Measurements from ENCODE around the gene PSAPL1.
"Not testable (repeated sequence)": the region's sequence is repeated elsewhere in the genome, so short reads cannot be mapped to it uniquely, and the experiment has no call there.

PSAPL1 gene

GRCh38 chr4:7457201-7458065 is 22.7 kb upstream of the PSAPL1 start:
- no peak for DNase-seq

GRCh38 chr4:7452802-7453201 is 18.1 kb upstream of the PSAPL1 start:
- DNase-seq, result not testable (repeated sequence)

- DNase-seq, result no peak
These were observed 17.1 kb upstream of the PSAPL1 start for GRCh38 chr4:7451800-7452199.

GRCh38 chr4:7451434-7451789 is 16.7 kb upstream of the PSAPL1 start:
- DNase-seq, result no peak

GRCh38 chr4:7450775-7451433 is 16.2 kb upstream of the PSAPL1 start:
- DNase-seq, result no peak

- DNase-seq, result no peak
These were observed 13.3 kb upstream of the PSAPL1 start for GRCh38 chr4:7448036-7448435.

- DNase-seq, result no peak
These were observed 12.5 kb upstream of the PSAPL1 start for GRCh38 chr4:7447236-7447635.

- DNase-seq, result no peak
These were observed 10.0 kb upstream of the PSAPL1 start for GRCh38 chr4:7444731-7445130.

- DNase-seq, result no peak
These were observed 9.6 kb upstream of the PSAPL1 start for GRCh38 chr4:7444314-7444713.

GRCh38 chr4:7442574-7443162 is 7.9 kb upstream of the PSAPL1 start:
- no peak for DNase-seq

- DNase-seq, result no peak
These were observed 6.5 kb upstream of the PSAPL1 start for GRCh38 chr4:7441201-7441600.

- no peak for DNase-seq
These were observed 5.0 kb upstream of the PSAPL1 start for GRCh38 chr4:7439699-7440098.

GRCh38 chr4:7436256-7436655 is 1.5 kb upstream of the PSAPL1 start:
- no peak for DNase-seq

GRCh38 chr4:7435471-7436061 is 836 bp upstream of the PSAPL1 start:
- no peak for DNase-seq

- no peak for DNase-seq
These were observed 477 bp downstream of the PSAPL1 start for GRCh38 chr4:7434141-7434765.

GRCh38 chr4:7433376-7434140 is 1.2 kb downstream of the PSAPL1 start:
- no peak for DNase-seq

- no peak for DNase-seq
These were observed 2.0 kb downstream of the PSAPL1 start for GRCh38 chr4:7432531-7433375.

GRCh38 chr4:7431696-7432530 is 2.8 kb downstream of the PSAPL1 start:
- no peak for DNase-seq

GRCh38 chr4:7430965-7431695 is 3.6 kb downstream of the PSAPL1 start:
- no peak for DNase-seq

Measured in NCI-H526 (cell line).